ENCODE measurements around the gene PRKAA1.

PRKAA1 gene

GRCh38 chr5:40746703-40747102 lies 51.5 kb downstream of the PRKAA1 start:
- TF ChIP-seq CTCF (IDR thresholded peaks at IDR 0.05; ENCODE audit: control insufficient read depth, extremely low read depth, insufficient read depth) = no peak
- DNase-seq (ENCODE audit: low read depth) = no peak
- H3K4me3 ChIP-seq (ENCODE audit: low read depth, low read length) = no peak overlapping the region

GRCh38 chr5:40743771-40744170 lies 54.4 kb downstream of the PRKAA1 start:
- DNase-seq (ENCODE audit: low read depth) = no peak
- no peak for TF ChIP-seq CTCF (IDR thresholded peaks at IDR 0.05; ENCODE audit: control insufficient read depth, extremely low read depth, insufficient read depth)
- H3K4me3 ChIP-seq (ENCODE audit: low read depth, low read length) = no peak overlapping the region

GRCh38 chr5:40738502-40738901 lies 59.7 kb downstream of the PRKAA1 start:
- DNase-seq (ENCODE audit: low read depth) = no peak
- no peak overlapping the region for H3K4me3 ChIP-seq (ENCODE audit: low read depth, low read length)
- no peak for TF ChIP-seq CTCF (IDR thresholded peaks at IDR 0.05; ENCODE audit: control insufficient read depth, extremely low read depth, insufficient read depth)

- H3K4me3 ChIP-seq (ENCODE audit: low read depth, low read length) = no peak overlapping the region
- DNase-seq (ENCODE audit: low read depth) = no peak
- peak; percentile 73 for TF ChIP-seq CTCF (IDR thresholded peaks at IDR 0.05; ENCODE audit: control insufficient read depth, extremely low read depth, insufficient read depth)
Measured at GRCh38 chr5:40736103-40736875, 61.9 kb downstream of the PRKAA1 start.

- no peak for DNase-seq (ENCODE audit: low read depth)
- no peak for TF ChIP-seq CTCF (IDR thresholded peaks at IDR 0.05; ENCODE audit: control insufficient read depth, extremely low read depth, insufficient read depth)
- no peak overlapping the region for H3K4me3 ChIP-seq (ENCODE audit: low read depth, low read length)
Measured at GRCh38 chr5:40735609-40736008, 62.6 kb downstream of the PRKAA1 start.

- no peak for DNase-seq (ENCODE audit: low read depth)
- no peak for TF ChIP-seq CTCF (IDR thresholded peaks at IDR 0.05; ENCODE audit: control insufficient read depth, extremely low read depth, insufficient read depth)
- no peak overlapping the region for H3K4me3 ChIP-seq (ENCODE audit: low read depth, low read length)
Measured at GRCh38 chr5:40734986-40735385, 63.2 kb downstream of the PRKAA1 start.
